ENCODE measurements around the gene CSF1.
"Not testable (repeated sequence)": the region's sequence is repeated elsewhere in the genome, so short reads cannot be mapped to it uniquely, and the experiment has no call there.

The CSF1 gene

DNA sequence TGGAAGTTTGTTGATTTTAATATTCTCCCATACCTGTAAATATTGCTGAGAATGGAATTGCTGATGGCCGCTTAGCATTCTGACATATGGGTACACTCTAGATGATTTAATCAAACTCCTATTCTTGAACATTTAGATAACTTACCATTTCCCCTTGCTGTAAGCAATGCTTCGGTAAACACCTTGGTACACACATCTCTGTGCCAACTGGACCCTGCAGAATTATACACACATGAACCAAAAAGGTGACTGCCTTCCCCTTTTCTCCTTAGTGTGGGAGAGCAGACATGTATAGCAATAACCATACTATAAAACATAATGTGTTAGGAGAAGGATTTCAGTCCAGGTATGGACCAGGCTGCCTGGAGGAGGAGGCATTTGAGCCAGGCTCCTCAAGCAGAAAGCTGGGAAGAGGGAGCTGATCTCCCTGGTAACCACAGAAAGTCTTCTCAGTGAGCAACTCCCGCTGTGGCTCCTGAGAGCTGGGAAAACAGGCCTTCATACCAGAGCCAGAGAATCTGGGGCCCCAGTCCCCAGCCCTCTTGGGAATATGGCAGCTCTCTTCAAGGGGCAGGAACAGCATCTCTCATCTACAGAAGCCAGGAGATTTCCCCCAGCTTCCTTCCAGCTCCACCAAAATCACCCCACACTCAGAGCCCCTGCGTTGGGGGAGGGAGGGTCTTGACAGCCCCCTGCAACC, 33.9 kb upstream of the CSF1 start:
- Histone ChIP-seq H3K4me2 (peak overlapping the region; percentile 77), H3K9ac (no peak overlapping the region), H3K4me3 (no peak overlapping the region), H3K4me1 (peaks cover 15% of the 10 kb centered on the region), H3K27ac (no peak overlapping the region), H3K9me3 (no peaks in the 10 kb centered on the region), H4K20me1 (no peaks in the 10 kb centered on the region), H3K27me3 (no peaks in the 10 kb centered on the region), H3K36me3 (no peaks in the 10 kb centered on the region)
- TF ChIP-seq Cebpa-rat (IDR thresholded peaks at IDR 0.05): no peak

- Histone ChIP-seq H3K4me2 (peak overlapping the region; percentile 77), H4K20me1 (no peaks in the 10 kb centered on the region), H3K27me3 (no peaks in the 10 kb centered on the region), H3K36me3 (no peaks in the 10 kb centered on the region), H3K9me3 (no peaks in the 10 kb centered on the region), H3K9ac (no peak overlapping the region), H3K4me3 (no peak overlapping the region), H3K27ac (peak overlapping the region; percentile 45; the same call in 1 of the 2 replicates), H3K4me1 (peaks cover 15% of the 10 kb centered on the region)
- no peak for TF ChIP-seq Cebpa-rat (IDR thresholded peaks at IDR 0.05)
Observed at GRCh38 chr1:109877317-109877771, 33.3 kb upstream of the CSF1 start.

DNA sequence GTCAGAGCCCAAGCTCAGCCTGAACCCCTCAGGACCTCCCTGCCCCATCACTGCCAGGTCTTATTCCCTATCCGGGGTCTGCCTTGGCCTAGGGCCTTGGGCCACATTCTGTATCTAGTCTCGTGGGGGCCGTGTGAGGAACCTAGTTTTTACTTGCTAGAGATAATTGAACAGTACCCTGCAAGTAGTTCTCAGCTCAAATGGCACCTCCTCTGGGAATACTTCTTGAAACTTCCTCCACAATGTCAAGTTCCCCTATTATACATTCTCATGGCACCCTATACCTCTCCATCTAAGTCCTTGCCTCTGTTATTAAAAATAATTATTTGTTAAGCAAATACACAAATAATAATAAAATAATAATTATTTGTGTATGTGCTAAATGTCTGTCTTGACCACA, 32.9 kb upstream of the CSF1 start:
- Histone ChIP-seq H3K4me2 (peak overlapping the region; percentile 77), H3K27ac (peak overlapping the region; percentile 45; the same call in 1 of the 2 replicates)

DNA sequence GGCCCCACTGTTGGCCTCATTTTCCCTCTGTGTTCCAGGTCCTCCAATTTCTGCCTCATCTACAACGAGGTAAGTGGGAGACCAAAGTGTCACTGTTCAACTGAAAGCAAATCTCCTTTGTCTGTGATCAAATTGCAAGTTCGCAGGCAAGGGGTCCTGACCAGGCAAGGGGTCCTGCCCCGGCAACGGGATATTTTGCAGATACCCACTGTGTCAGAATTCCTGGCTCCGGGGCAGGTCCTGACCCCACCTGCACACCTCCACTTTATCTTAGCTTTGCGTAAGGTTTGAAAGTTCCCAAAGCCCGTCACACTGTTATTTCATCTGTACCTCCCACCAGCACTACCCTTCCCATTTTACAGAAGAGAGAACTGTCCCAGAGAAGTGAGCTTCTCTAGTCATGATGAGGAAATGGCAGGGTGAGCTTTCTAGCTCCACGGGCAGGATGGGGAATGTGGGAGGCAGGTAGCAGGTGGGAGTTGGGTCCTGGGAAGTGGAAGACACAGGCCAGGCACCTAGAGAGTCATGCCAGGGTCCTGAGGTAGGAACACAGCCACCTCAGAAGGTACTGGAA, 32.0 kb upstream of the CSF1 start:
- no peak overlapping the region for H3K9ac ChIP-seq
- no peak overlapping the region for H3K4me2 ChIP-seq
- H3K36me3 ChIP-seq: no peaks in the 10 kb centered on the region
- no peak overlapping the region for H3K4me3 ChIP-seq
- no peaks in the 10 kb centered on the region for H4K20me1 ChIP-seq
- no peaks in the 10 kb centered on the region for H3K9me3 ChIP-seq
- no peak for TF ChIP-seq Cebpa-rat (IDR thresholded peaks at IDR 0.05)
- H3K27me3 ChIP-seq: no peaks in the 10 kb centered on the region
- H3K4me1 ChIP-seq: peaks cover 15% of the 10 kb centered on the region
- H3K27ac ChIP-seq: no peak overlapping the region

More for the DNA sequence above, 32.9 kb upstream of the CSF1 start:
- H4K20me1 ChIP-seq: no peaks in the 10 kb centered on the region
- H3K9ac ChIP-seq: no peak overlapping the region
- TF ChIP-seq Cebpa-rat (IDR thresholded peaks at IDR 0.05): no peak
- no peaks in the 10 kb centered on the region for H3K9me3 ChIP-seq
- peaks cover 15% of the 10 kb centered on the region for H3K4me1 ChIP-seq
- no peaks in the 10 kb centered on the region for H3K36me3 ChIP-seq
- no peak overlapping the region for H3K4me3 ChIP-seq
- H3K27me3 ChIP-seq: no peaks in the 10 kb centered on the region

DNA sequence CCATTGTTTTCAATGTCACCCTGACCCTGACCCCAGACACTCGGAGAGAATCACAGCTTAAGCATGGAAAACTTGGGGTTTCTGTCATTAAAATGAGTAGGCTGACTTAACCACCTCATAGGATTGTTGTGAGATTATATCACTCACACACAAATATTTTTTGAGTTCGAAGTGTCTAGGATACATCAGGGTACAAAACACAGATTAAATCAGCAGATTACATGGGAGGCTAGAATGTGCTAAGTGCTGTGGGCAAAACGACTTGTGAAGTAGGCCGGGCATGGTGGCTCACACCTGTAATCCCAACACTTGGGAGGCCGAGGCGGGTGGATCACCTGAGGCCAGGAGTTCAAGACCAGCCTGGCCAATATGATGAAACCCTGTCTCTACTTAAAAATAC, 31.3 kb upstream of the CSF1 start:
- not testable (repeated sequence) for H3K4me3 ChIP-seq, H3K27ac ChIP-seq, H3K36me3 ChIP-seq, H4K20me1 ChIP-seq, H3K9me3 ChIP-seq, H3K9ac ChIP-seq, H3K4me2 ChIP-seq, H3K27me3 ChIP-seq
- H3K4me1 ChIP-seq: peaks cover 15% of the 10 kb centered on the region

DNA sequence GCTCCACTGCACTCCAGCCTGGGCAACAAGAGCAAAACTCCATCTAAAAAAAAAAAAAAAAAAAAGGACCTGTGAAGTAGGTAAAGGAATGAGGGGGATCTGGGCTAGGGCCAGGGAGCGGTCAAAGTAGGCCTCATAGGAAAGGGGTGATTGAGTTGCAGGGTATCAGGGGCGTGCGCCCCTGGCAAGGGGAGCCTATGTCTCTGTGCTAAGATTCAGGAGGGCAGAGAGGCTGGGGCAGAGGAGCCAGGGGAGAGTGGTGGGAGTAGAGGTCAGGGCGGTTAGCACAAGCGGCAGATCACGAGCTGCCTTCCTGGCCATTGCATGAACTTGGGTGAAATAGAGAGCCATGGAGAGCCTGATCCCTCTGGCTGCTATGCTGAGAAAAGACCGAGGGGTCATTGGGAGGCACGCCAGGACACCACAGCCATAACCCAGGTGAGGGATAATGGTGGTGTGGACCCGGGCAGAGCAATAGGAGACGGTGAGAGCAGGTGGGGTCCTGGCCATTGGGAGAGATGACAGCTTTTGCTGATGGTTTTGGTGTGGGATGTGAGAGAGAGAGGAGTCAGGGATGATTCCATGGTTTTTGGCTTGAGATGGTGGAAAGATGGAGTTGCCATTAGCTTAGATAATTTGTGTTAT, 30.6 kb upstream of the CSF1 start:
- TF ChIP-seq Cebpa-rat (IDR thresholded peaks at IDR 0.05): no peak
- Histone ChIP-seq H3K4me3 (no peak overlapping the region), H3K9ac (no peak overlapping the region), H3K27me3 (no peaks in the 10 kb centered on the region), H3K4me1 (peaks cover 15% of the 10 kb centered on the region), H3K4me2 (no peak overlapping the region), H3K36me3 (no peaks in the 10 kb centered on the region), H3K27ac (no peak overlapping the region), H4K20me1 (no peaks in the 10 kb centered on the region), H3K9me3 (no peaks in the 10 kb centered on the region)

DNA sequence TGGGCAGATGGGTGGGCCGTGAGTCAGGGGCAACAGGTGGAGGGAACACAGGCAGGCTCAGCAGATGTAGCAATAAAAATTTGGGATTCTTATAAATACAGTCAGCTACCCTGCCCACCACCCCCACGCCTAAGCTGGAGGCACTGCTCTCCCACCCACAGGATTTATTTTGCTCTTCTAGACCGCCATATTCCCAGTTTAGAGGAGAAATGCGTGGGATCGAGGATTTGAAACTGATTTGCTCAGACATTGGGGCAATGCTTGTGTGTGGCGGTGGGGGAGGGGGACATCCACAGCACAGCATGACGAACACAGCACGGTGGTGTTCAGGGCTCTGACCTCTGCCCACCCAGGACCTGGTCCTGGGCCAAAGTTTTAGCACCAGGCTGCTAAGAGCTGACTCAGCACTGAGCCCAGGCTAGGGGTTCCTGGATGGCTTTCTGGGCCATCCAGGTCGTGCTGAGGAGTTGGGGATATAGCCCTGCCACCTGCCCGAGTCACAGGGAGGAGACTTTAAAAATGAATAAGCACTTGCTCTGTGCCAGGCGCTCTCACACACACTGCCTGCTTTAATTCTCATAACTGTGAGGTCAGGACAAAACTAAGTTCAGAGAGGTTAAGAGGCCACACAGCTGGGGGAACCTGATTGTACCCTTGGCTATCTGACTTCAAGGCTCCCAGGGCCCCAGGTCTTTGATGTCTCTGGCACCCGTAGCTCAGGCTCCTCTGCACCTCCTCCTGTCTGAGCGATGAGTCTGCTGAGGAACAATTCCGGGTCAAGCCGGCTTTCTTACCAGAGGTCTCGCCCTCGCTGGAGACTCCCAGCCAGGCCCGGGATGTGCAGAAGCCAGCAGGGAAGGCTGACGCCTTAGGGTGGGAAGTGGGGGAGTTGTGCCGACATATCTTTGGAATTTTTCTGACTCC, 29.4 kb upstream of the CSF1 start:
- no peak overlapping the region for H3K9ac ChIP-seq

DNA sequence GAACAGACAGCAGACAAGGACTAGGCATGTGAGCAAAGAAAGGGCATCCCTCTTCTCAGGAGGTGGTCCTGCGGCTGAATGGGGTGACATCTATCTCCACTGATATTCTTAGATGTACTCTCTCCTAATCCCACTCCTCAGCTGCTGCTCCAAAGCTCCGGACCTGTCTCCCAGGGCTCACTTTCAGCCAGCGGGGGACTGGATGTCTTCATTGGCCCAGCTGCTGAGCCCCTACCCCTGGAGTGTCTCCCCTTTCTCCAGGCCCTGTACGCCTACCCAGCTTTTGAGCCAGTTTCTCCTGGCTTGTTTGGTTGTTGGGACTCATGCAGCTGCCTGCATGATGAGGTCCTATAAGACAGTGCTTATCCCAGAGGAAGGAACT, 28.8 kb upstream of the CSF1 start:
- H3K9me3 ChIP-seq: no peaks in the 10 kb centered on the region
- H3K4me2 ChIP-seq: no peak overlapping the region
- no peak overlapping the region for H3K9ac ChIP-seq
- no peak for TF ChIP-seq Cebpa-rat (IDR thresholded peaks at IDR 0.05)
- no peak overlapping the region for H3K4me3 ChIP-seq
- no peaks in the 10 kb centered on the region for H4K20me1 ChIP-seq
- no peaks in the 10 kb centered on the region for H3K27me3 ChIP-seq
- H3K36me3 ChIP-seq: no peaks in the 10 kb centered on the region
- H3K4me1 ChIP-seq: peaks cover 21% of the 10 kb centered on the region
- H3K27ac ChIP-seq: no peak overlapping the region

More for the DNA sequence above, 29.4 kb upstream of the CSF1 start:
- no peak for TF ChIP-seq Cebpa-rat (IDR thresholded peaks at IDR 0.05)
- Histone ChIP-seq H4K20me1 (no peaks in the 10 kb centered on the region), H3K27me3 (no peaks in the 10 kb centered on the region), H3K4me2 (no peak overlapping the region), H3K4me1 (peaks cover 17% of the 10 kb centered on the region), H3K36me3 (no peaks in the 10 kb centered on the region), H3K27ac (no peak overlapping the region), H3K9me3 (no peaks in the 10 kb centered on the region), H3K4me3 (no peak overlapping the region)

- H3K4me2 ChIP-seq: no peak overlapping the region
- peaks cover 20% of the 10 kb centered on the region for H3K4me1 ChIP-seq
- H3K4me3 ChIP-seq: no peak overlapping the region
- no peaks in the 10 kb centered on the region for H4K20me1 ChIP-seq
- H3K9ac ChIP-seq: no peak overlapping the region
- H3K36me3 ChIP-seq: no peaks in the 10 kb centered on the region
- H3K27ac ChIP-seq: no peak overlapping the region
- no peaks in the 10 kb centered on the region for H3K27me3 ChIP-seq
- no peaks in the 10 kb centered on the region for H3K9me3 ChIP-seq
- TF ChIP-seq Cebpa-rat (IDR thresholded peaks at IDR 0.05): no peak
Observed at GRCh38 chr1:109882288-109883245, 28.1 kb upstream of the CSF1 start.
